Activated CD8-positive, alpha-beta memory T cell treated with anti-CD3 and anti-CD28 coated beads, Interleukin-2, amount 10 ng/mL, durations not matched to agents 7 days and 5 days (primary cell): ENCODE results near the gene DHRS1. TPM values are rescaled to one million over a fixed set of nuclear protein-coding genes. Genes with fewer than 3 reads are reported as not detected.
A peak's percentile ranks its signal among the peaks of the same experiment; 100 is the strongest.

Experiments
- ATAC-seq: fragments of 150-1000 bp; cut with Tn5 transposase; one replicate; pipeline ENCODE4 v1.10.0; 2021; ENCODE audit warnings: moderate library complexity
- CTCF ChIA-PET: fragments of 350-600 bp; sonication (Branson Sonifier 250); formaldehyde crosslinking; loops from one replicate; lab custom pipeline; 2021; ENCODE audit warnings: antibody characterized with exemption; lab: Charles Lee
- DNase-seq: peaks from one replicate; pipeline ENCODE4 v3.0.0-alpha.2; 2020
- H3K27ac Mint-ChIP-seq: one replicate; pipeline ENCODE4 v1.8.0; 2021; ENCODE audit warnings: mild to moderate bottlenecking, mixed read lengths
- H3K27me3 Mint-ChIP-seq: one replicate; pipeline ENCODE4 v1.8.0; 2021; ENCODE audit warnings: mixed read lengths
- H3K36me3 Mint-ChIP-seq: one replicate; pipeline ENCODE4 v1.8.0; 2021; ENCODE audit warnings: mild to moderate bottlenecking, mixed read lengths
- H3K4me1 Mint-ChIP-seq: one replicate; pipeline ENCODE4 v1.8.0; 2021; ENCODE audit warnings: mixed read lengths
- H3K4me3 Mint-ChIP-seq: one replicate; pipeline ENCODE4 v1.8.0; 2021; ENCODE audit warnings: mild to moderate bottlenecking, moderate library complexity, mixed read lengths
- H3K9me3 Mint-ChIP-seq: one replicate; pipeline ENCODE4 v1.8.0; 2022; ENCODE audit warnings: low read depth, mixed read lengths
- total RNA-seq, 2 experiments: library from RNA; stranded (reverse); gene quantifications; one replicate each; pipeline ENCODE4 v1.2.3, GENCODE V29; 2021

DHRS1 gene
- total RNA-seq = 10 to 100 TPM; 14.2 to 26.5 TPM

GRCh38 chr14:24299255-24300191 lies at the start of gene DHRS1, which contains the start of gene NOP9:
Gene DHRS1 (minus strand): TSS chr14:24299780. CDS start chr14:24299106, 674 bp downstream.
Gene NOP9 (plus strand): TSS chr14:24299850. CDS start chr14:24299955, 105 bp downstream.
- Mint-ChIP-seq H3K4me1 (peaks cover 55% of the 10 kb centered on the region), H3K27ac (peak within 1 kb of the TSS; percentile 89), H3K36me3 (peaks cover 30% of the 10 kb centered on the region), H3K9me3 (no peaks in the 10 kb centered on the region), H3K4me3 (peak within 1 kb of the TSS; percentile 86), H3K27me3 (no peaks in the 10 kb centered on the region)
- CTCF ChIA-PET = interaction anchor here (1.0 to 20.8 kb wide), 11 partner anchors 10 to 241 kb away, joined by 3 to 541 read pairs (median 20); partner anchors contain the start of genes CHMP4A, CIDEB, GMPR2 and LTB4R
- DNase-seq = peak; percentile 93
- ATAC-seq = peak; percentile 87

- no peak overlapping the region for H3K4me3 Mint-ChIP-seq
- peaks cover 3% of the 10 kb centered on the region for H3K4me1 Mint-ChIP-seq
- DNase-seq (no peak), ATAC-seq (no peak)
- H3K27me3 Mint-ChIP-seq = peaks cover 66% of the 10 kb centered on the region
- H3K27ac Mint-ChIP-seq = no peak overlapping the region
- H3K9me3 Mint-ChIP-seq = no peaks in the 10 kb centered on the region
- H3K36me3 Mint-ChIP-seq = no peaks in the 10 kb centered on the region
- CTCF ChIA-PET = interaction anchor here (1.4 to 5.6 kb wide), 3 partner anchors 15 to 84 kb away, joined by 4 to 30 read pairs (median 11); no protein-coding TSS in a partner anchor
These were observed 48.6 kb upstream of the DHRS1 start for GRCh38 chr14:24348186-24348585.

GRCh38 chr14:24347134-24347533 lies 47.6 kb upstream of the DHRS1 start:
- DNase-seq = no peak
- H3K9me3 Mint-ChIP-seq = no peaks in the 10 kb centered on the region

GRCh38 chr14:24343795-24344660 lies 44.4 kb upstream of the DHRS1 start:
- no peaks in the 10 kb centered on the region for H3K9me3 Mint-ChIP-seq
- ATAC-seq = no peak
- H3K27me3 Mint-ChIP-seq = peaks cover 37% of the 10 kb centered on the region

More at GRCh38 chr14:24347134-24347533, 47.6 kb upstream of the DHRS1 start:
- Mint-ChIP-seq H3K36me3 (no peaks in the 10 kb centered on the region), H3K4me3 (no peak overlapping the region), H3K27ac (no peak overlapping the region), H3K27me3 (peaks cover 62% of the 10 kb centered on the region), H3K4me1 (peaks cover 3% of the 10 kb centered on the region)
- CTCF ChIA-PET = interaction anchor here (1.4 to 5.6 kb wide), 3 partner anchors 14 to 85 kb away, joined by 4 to 30 read pairs (median 11); no protein-coding TSS in a partner anchor
- no peak for ATAC-seq

GRCh38 chr14:24342889-24343288 lies 43.3 kb upstream of the DHRS1 start:
- peaks cover 32% of the 10 kb centered on the region for H3K27me3 Mint-ChIP-seq
- ATAC-seq (no peak), DNase-seq (no peak)
- H3K27ac Mint-ChIP-seq = no peak overlapping the region
- peaks cover 7% of the 10 kb centered on the region for H3K36me3 Mint-ChIP-seq
- H3K4me3 Mint-ChIP-seq = no peak overlapping the region
- H3K9me3 Mint-ChIP-seq = no peaks in the 10 kb centered on the region
- CTCF ChIA-PET = interaction anchor here (5.6 kb wide), 1 partner anchor 10 kb away, joined by 30 read pairs; no protein-coding TSS in a partner anchor
- H3K4me1 Mint-ChIP-seq = peaks cover 24% of the 10 kb centered on the region

More at GRCh38 chr14:24343795-24344660, 44.4 kb upstream of the DHRS1 start:
- CTCF ChIA-PET = interaction anchor here (0.9 to 5.6 kb wide), 4 partner anchors 11 to 88 kb away, joined by 3 to 30 read pairs (median 4); no protein-coding TSS in a partner anchor
- no peak overlapping the region for H3K4me3 Mint-ChIP-seq
- H3K36me3 Mint-ChIP-seq = no peaks in the 10 kb centered on the region
- H3K4me1 Mint-ChIP-seq = peaks cover 13% of the 10 kb centered on the region
- no peak for DNase-seq
- H3K27ac Mint-ChIP-seq = no peak overlapping the region

- no peak overlapping the region for H3K4me3 Mint-ChIP-seq
- CTCF ChIA-PET = interaction anchor here (1.0 to 25.2 kb wide), 8 partner anchors 8 to 98 kb away, joined by 3 to 854 read pairs (median 8); partner anchors contain the start of genes CBLN3, CIDEB, KHNYN and LTB4R
- H3K36me3 Mint-ChIP-seq = peaks cover 16% of the 10 kb centered on the region
- peaks cover 20% of the 10 kb centered on the region for H3K27me3 Mint-ChIP-seq
- ATAC-seq (no peak), DNase-seq (no peak)
- H3K27ac Mint-ChIP-seq = no peak overlapping the region
- no peaks in the 10 kb centered on the region for H3K9me3 Mint-ChIP-seq
- H3K4me1 Mint-ChIP-seq = peaks cover 27% of the 10 kb centered on the region
These were observed 41.0 kb upstream of the DHRS1 start for GRCh38 chr14:24340606-24341005.

GRCh38 chr14:24339284-24340151 lies 39.9 kb upstream of the DHRS1 start, which contains the start of gene RIPK3:
Gene RIPK3 (minus strand): TSS chr14:24339991. CDS start chr14:24339826, 165 bp downstream.
- CTCF ChIA-PET = interaction anchor here (0.6 to 25.2 kb wide), 11 partner anchors 7 to 231 kb away, joined by 3 to 854 read pairs (median 6); partner anchors contain the start of genes CBLN3, CIDEB, KHNYN and LTB4R
- Mint-ChIP-seq H3K4me3 (peak within 1 kb of the TSS; percentile 91), H3K4me1 (peaks cover 33% of the 10 kb centered on the region), H3K27me3 (peaks cover 25% of the 10 kb centered on the region), H3K27ac (peak within 1 kb of the TSS; percentile 88), H3K36me3 (peaks cover 21% of the 10 kb centered on the region), H3K9me3 (no peaks in the 10 kb centered on the region)
- ATAC-seq (peak; percentile 94), DNase-seq (peak; percentile 86)

- Mint-ChIP-seq H3K4me3 (peak overlapping the region; percentile 91), H3K27ac (peak overlapping the region; percentile 88), H3K4me1 (peaks cover 35% of the 10 kb centered on the region), H3K9me3 (no peaks in the 10 kb centered on the region), H3K36me3 (peaks cover 21% of the 10 kb centered on the region), H3K27me3 (peaks cover 26% of the 10 kb centered on the region)
- ATAC-seq = no peak
- CTCF ChIA-PET = interaction anchor here (1.4 to 25.2 kb wide), 7 partner anchors 9 to 96 kb away, joined by 4 to 854 read pairs (median 6); partner anchors contain the start of genes CBLN3, CIDEB, KHNYN and LTB4R
- DNase-seq = no peak
These were observed 39.3 kb upstream of the DHRS1 start for GRCh38 chr14:24338843-24339242.

GRCh38 chr14:24337824-24338175 lies 38.2 kb upstream of the DHRS1 start:
- DNase-seq (no peak), ATAC-seq (no peak)
- CTCF ChIA-PET = interaction anchor here (1.8 to 25.2 kb wide), 5 partner anchors 11 to 95 kb away, joined by 6 to 854 read pairs (median 19); partner anchors contain the start of genes CBLN3, CIDEB, KHNYN and LTB4R
- Mint-ChIP-seq H3K4me3 (peak overlapping the region; percentile 91), H3K9me3 (no peaks in the 10 kb centered on the region), H3K36me3 (peaks cover 21% of the 10 kb centered on the region), H3K27me3 (peaks cover 27% of the 10 kb centered on the region), H3K27ac (no peak overlapping the region), H3K4me1 (peaks cover 42% of the 10 kb centered on the region)

GRCh38 chr14:24337144-24337823 lies 37.7 kb upstream of the DHRS1 start:
- H3K4me1 Mint-ChIP-seq = peaks cover 46% of the 10 kb centered on the region
- no peak for ATAC-seq
- CTCF ChIA-PET = interaction anchor here (1.6 to 25.2 kb wide), 6 partner anchors 10 to 95 kb away, joined by 5 to 854 read pairs (median 12); partner anchors contain the start of genes CBLN3, CIDEB, KHNYN and LTB4R
- peaks cover 21% of the 10 kb centered on the region for H3K36me3 Mint-ChIP-seq
- no peak overlapping the region for H3K4me3 Mint-ChIP-seq
- peaks cover 29% of the 10 kb centered on the region for H3K27me3 Mint-ChIP-seq
- H3K9me3 Mint-ChIP-seq = no peaks in the 10 kb centered on the region
- no peak for DNase-seq
- H3K27ac Mint-ChIP-seq = no peak overlapping the region
